Sigmoid colon (tissue), 7 donors: Measurements from ENCODE around the gene SERF2. TPM values are rescaled to one million over a fixed set of nuclear protein-coding genes. Genes with fewer than 3 reads are reported as not detected.

ENCODE experiments used
- DNase-seq: peaks from one replicate; pipeline ENCODE4 v3.0.0-alpha.2; 2019
- H3K27ac ChIP-seq, 4 donors: fragments of 200-600 bp; sonication (generic); one replicate each; pipeline ENCODE4 v1.5.1; 2016 to 2019; ENCODE audit warnings: mild to moderate bottlenecking in 1 of 4
- H3K27me3 ChIP-seq, 3 donors: fragments of 200-600 bp; sonication (generic); one replicate each; pipeline ENCODE4 v1.5.1; 2019; ENCODE audit warnings: mild to moderate bottlenecking in 1 of 3
- H3K36me3 ChIP-seq, 4 donors: fragments of 200-600 bp; sonication (generic); one replicate each; pipeline ENCODE4 v1.5.1; 2016 to 2019
- H3K4me1 ChIP-seq, 4 donors: fragments of 200-600 bp; sonication (generic); one replicate each; pipeline ENCODE4 v1.5.1; 2017 to 2019
- H3K4me3 ChIP-seq, 4 donors: fragments of 200-600 bp; sonication (generic); one replicate each; pipeline ENCODE4 v1.5.1; 2017 to 2019; ENCODE audit warnings: mild to moderate bottlenecking in 2 of 4, moderate library complexity in 1 of 4
- H3K9me3 ChIP-seq, 4 donors: fragments of 200-600 bp in 3 of 4; sonication (generic) in 3 of 4; one replicate each; pipeline versions ENCODE4 v1.5.1 to v1.6.1; 2013 to 2019
- CTCF ChIP-seq, 4 experiments: fragments of 450-650 bp in 3 of 4; fragments of 200-600 bp in 1 of 4; IDR thresholded peaks; one replicate each; pipeline ENCODE4 v1.5.1; 2016 to 2019; ENCODE audit warnings: antibody characterized with exemption in 4 of 4, mild to moderate bottlenecking in 3 of 4, moderate library complexity in 2 of 4
- EP300 ChIP-seq, 4 donors: sonication (generic); formaldehyde crosslinking; IDR thresholded peaks; one replicate each; pipeline ENCODE4 v1.6.1; 2017; ENCODE audit warnings: antibody characterized with exemption in 4 of 4
- POLR2A ChIP-seq, 2 donors: fragments of 450-650 bp; IDR thresholded peaks; one replicate each; pipeline ENCODE4 v1.6.1; 2016; ENCODE audit warnings: antibody characterized with exemption in 2 of 2, mild to moderate bottlenecking in 2 of 2, moderate library complexity in 2 of 2
- POLR2AphosphoS5 ChIP-seq, 4 donors: sonication (generic); formaldehyde crosslinking; IDR thresholded peaks; one replicate each; pipeline ENCODE4 v1.6.1; 2017; ENCODE audit warnings: antibody characterized with exemption in 4 of 4
- WGBS, 2 donors: extraction: QIAGEN DNeasy Blood & Tissue Kit; methylation state at CpG; one replicate each; pipeline ENCODE4 v1.1.7; 2013; 5-methylcytosine and 5-hydroxymethylcytosine counted together
- intact Hi-C: fragments of 100-400 bp; cut with DNase I; formaldehyde crosslinking; loops from one replicate; pipeline ENCODE4 v1.15.1; 2023
- polyA plus RNA-seq, 3 donors: library from polyadenylated mRNA; stranded (reverse); fragments of 200-250 nt; gene quantifications; one replicate each; pipeline ENCODE4 v1.2.3, GENCODE V29; 2013
- total RNA-seq, 4 donors: library from RNA; depleted of rRNA; stranded (reverse); fragments of >200 nt; gene quantifications; one replicate each; pipeline ENCODE4 v1.1.0, GENCODE V29; 2016
- donor health status: healthy with polysubstance abuse.
- donor health status: Bipolar disorder and iron deficiency.
- donor health status: healthy.

SERF2 gene
- total and polyA plus RNA-seq, 7 donors: 625 to 3,090 (median 803) TPM

GRCh38 chr15:43769584-43770228 is 22.4 kb upstream of the SERF2 start:
- Histone ChIP-seq H3K36me3 (peaks cover 46 to 89% (median 62%) of the 10 kb centered on the region in 4 donors), H3K4me3 (no peak overlapping the region), H3K27ac (no peak overlapping the region), H3K27me3 (no peaks in the 10 kb centered on the region), H3K9me3 (no peaks in the 10 kb centered on the region), H3K4me1 (no peaks in the 10 kb centered on the region)
- intact Hi-C loops: no loop called here
- WGBS, 2 donors: 59 to 68% methylated on average over 5 of the region's 5 CpGs
- TF ChIP-seq CTCF (IDR thresholded peaks at IDR 0.05) (peak; percentile 12 to 77 (median 72)), EP300 (IDR thresholded peaks at IDR 0.05) (no peak)
- no peak for DNase-seq

- WGBS, 2 donors: 19 to 56% methylated on average over 2 of the region's 2 CpGs
- Histone ChIP-seq H3K4me3 (no peak overlapping the region), H3K9me3 (no peaks in the 10 kb centered on the region), H3K27me3 (no peaks in the 10 kb centered on the region), H3K27ac (no peak overlapping the region), H3K36me3 (peaks cover 31 to 68% (median 45%) of the 10 kb centered on the region in 4 donors), H3K4me1 (peaks cover 0 to 10% (median 8%) of the 10 kb centered on the region in 4 donors)
- no peak for DNase-seq
- intact Hi-C loops: no loop called here
- TF ChIP-seq CTCF (IDR thresholded peaks at IDR 0.05) (no peak), POLR2AphosphoS5 (IDR thresholded peaks at IDR 0.05) (no peak), EP300 (IDR thresholded peaks at IDR 0.05) (no peak), POLR2A (IDR thresholded peaks at IDR 0.05) (no peak)
These were observed 20.3 kb upstream of the SERF2 start for GRCh38 chr15:43771816-43772215.

- no peaks in the 10 kb centered on the region for H3K9me3 ChIP-seq
- peaks cover 0 to 12% (median 10%) of the 10 kb centered on the region in 4 donors for H3K4me1 ChIP-seq
- no peak overlapping the region for H3K27ac ChIP-seq
- TF ChIP-seq POLR2A (IDR thresholded peaks at IDR 0.05) (no peak), CTCF (IDR thresholded peaks at IDR 0.05) (no peak), EP300 (IDR thresholded peaks at IDR 0.05) (no peak), POLR2AphosphoS5 (IDR thresholded peaks at IDR 0.05) (no peak)
- H3K4me3 ChIP-seq: no peak overlapping the region
- peaks cover 23 to 60% (median 41%) of the 10 kb centered on the region in 4 donors for H3K36me3 ChIP-seq
- intact Hi-C loops: no loop called here
- DNase-seq: no peak
- no peaks in the 10 kb centered on the region for H3K27me3 ChIP-seq
These were observed 19.5 kb upstream of the SERF2 start for GRCh38 chr15:43772624-43773023.

GRCh38 chr15:43774062-43774461 is 18.1 kb upstream of the SERF2 start:
- peak overlapping the region in 1 of 4 donors; percentile 89 for H3K27ac ChIP-seq
- H3K4me1 ChIP-seq: peaks cover 0 to 17% (median 16%) of the 10 kb centered on the region in 4 donors
- H3K9me3 ChIP-seq: no peaks in the 10 kb centered on the region
- no peak overlapping the region for H3K4me3 ChIP-seq
- WGBS, 2 donors: 88% methylated on average over 4 of the region's 4 CpGs
- H3K27me3 ChIP-seq: no peaks in the 10 kb centered on the region
- intact Hi-C loops: no loop called here
- H3K36me3 ChIP-seq: peaks cover 15 to 45% (median 31%) of the 10 kb centered on the region in 4 donors
- TF ChIP-seq CTCF (IDR thresholded peaks at IDR 0.05) (no peak), EP300 (IDR thresholded peaks at IDR 0.05) (no peak), POLR2AphosphoS5 (IDR thresholded peaks at IDR 0.05) (no peak), POLR2A (IDR thresholded peaks at IDR 0.05) (no peak)
- no peak for DNase-seq
